Cardiac septum (tissue), 1 donor: Measurements from ENCODE around the gene NIBAN1. TPM values are rescaled to one million over a fixed set of nuclear protein-coding genes. Genes with fewer than 3 reads are reported as not detected.
"Not testable (repeated sequence)": the region's sequence is repeated elsewhere in the genome, so short reads cannot be mapped to it uniquely, and the experiment has no call there.

Experiments used
- DNase-seq: peaks from one replicate; pipeline ENCODE4 v3.0.0-alpha.2; 2020; ENCODE audit warnings: low spot score
- intact Hi-C: fragments of 100-400 bp; cut with DNase I; formaldehyde crosslinking; loops from one replicate; pipeline ENCODE4 v1.14.0; 2022
- long read RNA-seq: library from polyadenylated mRNA; unstranded; transcript quantifications from one replicate; pipeline ENCODE4 v2.0.0, GENCODE V29; 2021
- total RNA-seq: library from RNA; stranded (reverse); fragmentation: NEBNext Ultra II Directional; extraction: Animal tissue kit (Norgen Biotek cat#: 25700); gene quantifications from one replicate; pipeline ENCODE4 v1.2.1, GENCODE V29; 2021
- donor health status: DM: no; HTN: no; CAD: no.

NIBAN1 gene, protein sequence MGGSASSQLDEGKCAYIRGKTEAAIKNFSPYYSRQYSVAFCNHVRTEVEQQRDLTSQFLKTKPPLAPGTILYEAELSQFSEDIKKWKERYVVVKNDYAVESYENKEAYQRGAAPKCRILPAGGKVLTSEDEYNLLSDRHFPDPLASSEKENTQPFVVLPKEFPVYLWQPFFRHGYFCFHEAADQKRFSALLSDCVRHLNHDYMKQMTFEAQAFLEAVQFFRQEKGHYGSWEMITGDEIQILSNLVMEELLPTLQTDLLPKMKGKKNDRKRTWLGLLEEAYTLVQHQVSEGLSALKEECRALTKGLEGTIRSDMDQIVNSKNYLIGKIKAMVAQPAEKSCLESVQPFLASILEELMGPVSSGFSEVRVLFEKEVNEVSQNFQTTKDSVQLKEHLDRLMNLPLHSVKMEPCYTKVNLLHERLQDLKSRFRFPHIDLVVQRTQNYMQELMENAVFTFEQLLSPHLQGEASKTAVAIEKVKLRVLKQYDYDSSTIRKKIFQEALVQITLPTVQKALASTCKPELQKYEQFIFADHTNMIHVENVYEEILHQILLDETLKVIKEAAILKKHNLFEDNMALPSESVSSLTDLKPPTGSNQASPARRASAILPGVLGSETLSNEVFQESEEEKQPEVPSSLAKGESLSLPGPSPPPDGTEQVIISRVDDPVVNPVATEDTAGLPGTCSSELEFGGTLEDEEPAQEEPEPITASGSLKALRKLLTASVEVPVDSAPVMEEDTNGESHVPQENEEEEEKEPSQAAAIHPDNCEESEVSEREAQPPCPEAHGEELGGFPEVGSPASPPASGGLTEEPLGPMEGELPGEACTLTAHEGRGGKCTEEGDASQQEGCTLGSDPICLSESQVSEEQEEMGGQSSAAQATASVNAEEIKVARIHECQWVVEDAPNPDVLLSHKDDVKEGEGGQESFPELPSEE
- 351 TPM for total RNA-seq
- long read RNA-seq, full-length matches to known transcripts: 149 of 461 reads
- long read RNA-seq, partial matches to known transcripts: 33 of 461 reads
- long read RNA-seq, other reads (novel, unspliced or antisense): 279 of 461 reads

DNA sequence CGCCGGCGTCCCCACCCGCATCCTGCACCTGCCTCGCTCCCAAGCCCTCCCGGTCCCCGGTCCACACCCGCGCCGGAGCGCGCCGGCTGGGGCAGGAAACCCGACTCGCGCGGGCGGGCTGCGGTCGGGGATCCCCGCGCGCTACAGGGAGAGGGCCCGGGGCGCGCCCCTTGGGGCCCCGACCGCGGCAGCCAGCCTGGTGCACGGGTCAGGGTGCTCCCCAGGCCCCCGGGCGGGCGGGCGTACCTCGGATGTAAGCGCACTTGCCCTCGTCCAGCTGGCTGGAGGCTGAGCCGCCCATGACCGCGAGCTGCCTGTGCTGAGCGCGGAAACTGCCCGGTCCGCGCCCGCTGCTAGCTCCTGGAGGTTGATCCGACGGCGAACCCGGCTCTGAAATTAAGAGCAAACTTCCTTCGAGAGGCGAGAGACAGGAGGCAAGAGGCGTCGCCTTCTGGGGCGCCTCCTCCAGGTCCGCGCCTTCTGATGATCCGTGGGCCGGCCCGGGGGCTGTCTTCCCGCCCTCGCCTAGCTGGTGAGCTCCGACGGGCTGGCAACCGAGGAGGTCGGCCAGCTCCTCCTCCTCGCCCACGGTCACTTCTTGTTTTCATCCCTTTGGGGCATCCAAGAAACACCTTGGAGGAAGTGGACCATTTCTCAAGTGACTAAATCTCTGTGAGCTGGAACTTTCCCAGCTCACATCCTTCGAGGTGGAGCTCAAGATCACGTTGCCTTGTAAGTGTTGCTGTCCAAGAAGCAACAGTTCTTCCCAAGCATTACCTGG, at the start of gene NIBAN1:
Gene NIBAN1, minus strand, starts transcription at position 453 of the 781 bp plus-strand sequence. Its CDS starts 152 bp downstream, at position 301.
- intact Hi-C loops: loop anchor here (5.0 kb wide), 1 partner anchor 183 kb away; the partner anchor contains the start of genes SWT1 and TRMT1L
- peak; percentile 93 for DNase-seq

DNA sequence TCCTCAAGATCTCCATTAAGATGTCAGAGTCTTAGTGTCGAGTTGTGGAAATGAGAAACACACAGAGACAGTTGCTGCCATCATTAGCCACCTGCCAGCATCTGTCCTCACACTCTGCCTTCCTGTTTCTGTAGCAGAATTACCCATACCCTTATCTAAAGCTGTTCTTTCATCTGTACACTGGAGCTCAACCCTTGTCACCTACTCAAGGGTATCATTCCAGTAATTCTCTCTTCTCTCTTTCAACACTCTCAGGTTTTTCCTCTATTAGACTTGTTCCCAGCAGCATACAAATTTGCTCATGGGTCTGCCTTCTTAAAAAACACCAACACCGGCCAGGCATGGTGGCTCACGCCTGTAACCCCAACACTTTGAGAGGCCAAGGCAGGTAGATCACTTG, 43.7 kb upstream of the NIBAN1 start:
- no peak for DNase-seq
- intact Hi-C loops: no loop called here

DNA sequence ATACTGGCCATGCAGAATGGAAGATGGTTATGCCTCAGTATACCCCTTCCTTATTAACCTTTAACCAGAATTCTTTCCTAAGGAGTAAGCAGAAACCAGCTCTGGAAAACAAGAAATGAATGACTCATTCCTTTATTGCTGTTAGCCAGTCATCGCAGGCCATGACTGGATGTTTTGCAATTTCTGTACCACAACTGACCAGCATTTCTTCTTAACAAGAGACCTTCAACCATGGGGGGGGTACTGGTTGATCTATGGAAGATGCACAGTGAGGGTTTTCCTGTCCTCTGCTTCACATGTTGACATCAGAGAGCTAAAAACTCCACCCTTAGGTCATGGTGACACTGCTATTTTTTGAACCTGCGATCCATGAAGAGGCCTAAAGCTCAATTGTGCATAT, 43.0 kb upstream of the NIBAN1 start:
- intact Hi-C loops: no loop called here
- DNase-seq: no peak

DNA sequence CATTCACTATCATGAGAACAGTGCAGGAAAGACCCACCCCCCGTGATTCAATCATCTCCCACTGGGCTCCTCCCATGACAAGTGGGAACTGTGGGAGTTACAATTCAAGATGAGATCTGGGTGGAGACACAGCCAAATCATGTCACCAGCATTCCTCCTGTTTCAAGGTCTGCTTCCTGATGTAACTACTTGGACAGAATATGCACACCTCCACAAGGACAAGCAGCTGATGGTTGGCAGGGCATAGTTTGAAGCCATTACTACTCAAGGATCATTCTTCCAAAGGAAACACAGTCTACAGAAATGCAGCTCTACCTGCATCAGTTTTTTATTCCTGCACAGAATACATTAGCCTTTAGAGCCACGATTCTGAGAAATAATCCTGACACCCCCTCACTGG, 42.6 kb upstream of the NIBAN1 start:
- intact Hi-C loops: no loop called here
- no peak for DNase-seq

DNA sequence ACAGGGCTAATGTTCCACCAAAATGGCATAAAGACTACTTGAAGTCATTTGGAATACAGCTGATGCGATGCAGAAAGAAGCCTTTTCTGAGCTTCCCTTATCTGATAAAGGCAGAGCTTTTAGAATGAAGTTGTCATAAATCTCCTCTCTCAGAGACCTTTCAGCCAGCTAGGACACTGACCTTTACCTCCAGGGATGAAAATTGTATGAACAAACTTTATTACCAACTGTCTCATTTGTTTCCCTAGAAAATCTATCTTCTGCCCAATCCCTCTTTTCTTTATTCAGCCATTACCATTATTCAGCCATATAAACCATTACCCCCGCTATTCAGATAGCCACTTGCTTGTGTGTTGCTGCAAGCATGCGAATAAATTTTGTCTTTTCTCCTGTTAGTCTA, 41.3 kb upstream of the NIBAN1 start:
- DNase-seq: no peak

DNA sequence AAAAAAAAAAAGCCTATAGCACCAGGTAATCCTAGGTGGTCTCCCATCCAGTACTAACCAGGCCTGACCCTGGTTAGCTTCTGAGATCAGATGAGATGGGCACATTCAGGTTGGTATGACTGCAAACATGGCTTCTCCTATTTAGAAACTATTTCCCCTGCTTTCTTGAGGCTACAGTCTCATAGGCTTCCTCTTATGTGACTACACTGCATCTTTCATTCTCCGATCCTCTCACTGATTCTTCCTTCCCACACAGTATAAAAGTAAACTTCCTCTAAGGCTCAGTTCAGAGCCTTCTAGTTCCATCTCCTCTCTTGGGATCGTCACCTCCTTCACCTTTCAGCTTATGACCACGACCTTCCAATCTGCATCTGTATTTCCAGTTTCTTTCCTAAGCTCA, 40.6 kb upstream of the NIBAN1 start:
- DNase-seq: no peak
- intact Hi-C loops: no loop called here

More for the DNA sequence above, 41.3 kb upstream of the NIBAN1 start:
- intact Hi-C loops: no loop called here

DNA sequence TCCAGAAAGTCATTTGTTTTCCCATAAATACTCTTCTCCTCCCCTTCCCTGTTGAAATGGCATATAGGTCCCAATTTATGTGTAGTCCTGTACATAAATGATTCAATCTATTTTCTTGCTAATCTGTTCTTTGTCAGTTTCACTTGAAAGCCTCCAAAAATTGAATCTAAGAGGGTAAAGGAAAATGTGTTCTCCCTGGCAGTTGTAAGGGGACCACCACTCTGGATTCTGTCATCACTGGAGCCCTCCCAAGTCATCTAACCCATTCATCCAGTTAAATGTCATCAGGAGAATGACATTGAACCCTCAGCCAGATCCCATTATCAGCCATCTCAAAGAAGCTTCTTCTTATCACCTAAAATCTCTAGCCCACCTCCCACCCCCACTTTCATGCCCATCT, 36.1 kb upstream of the NIBAN1 start:
- intact Hi-C loops: no loop called here
- no peak for DNase-seq

DNA sequence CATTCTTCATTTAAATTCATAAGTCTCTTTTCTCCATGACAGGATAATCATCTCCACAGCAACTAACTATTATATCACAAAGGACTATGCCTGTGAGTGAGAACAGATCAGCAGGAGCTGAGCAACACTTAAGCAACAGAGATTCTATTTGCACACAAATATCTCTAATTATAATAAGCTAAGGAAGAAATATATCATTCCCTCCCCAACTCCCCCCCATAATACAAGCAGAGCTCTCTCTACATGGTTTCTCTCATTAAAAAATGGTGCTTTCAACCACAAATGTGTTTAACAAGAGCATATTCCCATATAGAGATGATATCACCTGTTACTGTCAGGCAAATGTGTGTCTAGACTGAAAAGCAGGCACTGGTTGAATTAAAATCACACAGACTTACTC, 34.5 kb upstream of the NIBAN1 start:
- intact Hi-C loops: no loop called here
- DNase-seq: no peak

DNA sequence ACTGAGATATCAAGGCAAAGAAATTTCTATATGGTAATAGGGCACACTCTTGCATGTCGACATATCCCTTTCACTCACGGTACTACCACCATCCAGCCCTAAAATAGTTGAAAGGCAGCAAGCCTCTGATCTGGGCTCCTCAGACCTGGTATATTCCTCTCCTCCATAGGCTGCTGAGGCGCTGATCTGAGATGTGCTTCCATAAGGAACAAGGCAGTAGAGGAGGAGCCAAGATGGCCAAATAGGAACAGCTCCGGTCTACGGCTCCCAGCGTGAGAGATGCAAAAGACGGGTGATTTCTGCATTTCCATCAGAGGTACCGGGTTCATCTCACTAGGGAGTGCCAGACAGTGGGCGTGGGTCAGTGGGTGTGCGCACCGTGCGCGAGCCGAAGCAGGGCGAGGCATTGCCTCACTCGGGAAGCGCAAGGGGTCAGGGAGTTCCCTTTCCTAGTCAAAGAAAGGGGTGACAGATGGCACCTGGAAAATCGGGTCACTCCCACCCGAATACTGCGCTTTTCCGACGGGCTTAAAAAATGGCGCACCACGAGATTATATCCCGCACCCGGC, 27.1 kb upstream of the NIBAN1 start:
- DNase-seq, intact Hi-C loops: not testable (repeated sequence)

DNA sequence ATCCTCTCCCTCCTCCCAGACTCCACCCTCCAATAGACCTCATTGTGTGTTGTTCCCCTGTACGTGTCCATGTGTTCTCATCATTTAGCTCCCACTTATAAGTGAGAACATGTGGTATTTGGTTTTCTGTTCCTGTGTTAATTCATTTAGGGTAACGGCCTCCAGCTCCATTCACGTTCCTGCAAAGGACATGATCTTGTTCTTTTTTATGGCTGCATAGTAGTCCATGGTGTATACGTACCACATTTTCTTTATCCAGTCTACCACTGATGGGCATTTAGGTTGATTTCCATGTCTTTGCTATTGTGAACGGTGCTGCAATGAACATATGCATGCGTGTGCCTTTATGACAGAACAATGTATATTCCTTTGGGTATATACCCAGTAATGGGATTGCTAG, 25.7 kb upstream of the NIBAN1 start:
- intact Hi-C loops: not testable (repeated sequence)

DNA sequence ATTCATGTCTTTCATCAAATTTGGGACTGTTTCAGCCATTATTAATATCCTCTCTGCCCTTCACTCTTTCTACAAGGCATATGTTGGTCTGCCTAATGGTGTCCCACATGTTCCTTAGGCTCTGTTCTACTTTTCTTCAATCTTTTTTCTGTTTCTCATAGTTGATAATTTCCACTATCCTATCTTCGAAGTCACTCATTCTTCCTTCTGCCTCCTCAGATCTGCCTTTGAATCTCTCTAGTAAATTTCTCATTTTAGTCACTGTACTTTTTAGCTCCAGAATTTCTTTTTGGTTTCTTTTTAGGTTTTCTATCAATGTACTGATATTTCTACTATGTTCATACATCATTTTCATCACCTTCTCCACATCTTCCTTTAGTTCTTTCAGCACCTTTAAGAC, 20.0 kb upstream of the NIBAN1 start:
- no peak for DNase-seq
- intact Hi-C loops: no loop called here

More for the DNA sequence above, 25.7 kb upstream of the NIBAN1 start:
- not testable (repeated sequence) for DNase-seq

DNA sequence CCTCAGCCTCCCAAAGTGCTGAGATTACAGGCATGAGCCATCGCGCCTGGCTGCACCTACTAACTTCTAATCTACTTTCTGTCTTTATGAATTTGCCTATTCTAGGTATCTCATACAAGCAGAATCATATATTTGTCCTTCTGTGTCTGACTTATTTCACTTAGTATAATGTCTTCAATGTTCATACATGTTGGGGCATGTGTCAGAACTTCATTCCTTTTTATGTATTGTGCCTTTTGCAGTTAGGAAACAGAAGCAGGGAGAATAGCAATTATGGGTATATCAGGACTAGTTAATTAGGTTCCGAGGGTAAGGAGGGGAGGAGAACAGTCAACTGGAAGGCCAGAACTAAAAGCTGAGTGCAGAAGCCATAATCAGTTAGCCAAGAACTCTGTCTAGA, 18.0 kb upstream of the NIBAN1 start:
- intact Hi-C loops: no loop called here
- DNase-seq: no peak

DNA sequence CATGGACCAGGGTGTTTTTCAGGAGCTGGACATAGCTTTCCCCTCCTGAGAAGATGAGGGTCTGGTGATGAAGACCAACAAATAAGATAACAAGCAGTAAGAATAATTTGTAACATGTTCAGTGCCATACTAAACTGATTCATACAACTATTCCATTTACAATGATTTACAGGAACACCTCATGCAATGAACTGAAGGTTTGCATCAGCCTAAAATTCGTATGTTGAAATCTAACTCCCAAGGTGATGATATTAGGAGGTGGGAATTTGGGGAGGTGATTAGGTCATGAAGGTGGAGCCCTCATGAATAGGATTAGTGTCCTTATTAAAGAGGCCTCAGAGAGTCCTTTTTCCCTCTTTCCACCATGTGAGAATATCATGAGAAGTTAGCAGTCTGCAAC, 15.9 kb upstream of the NIBAN1 start:
- DNase-seq: no peak
- intact Hi-C loops: no loop called here

DNA sequence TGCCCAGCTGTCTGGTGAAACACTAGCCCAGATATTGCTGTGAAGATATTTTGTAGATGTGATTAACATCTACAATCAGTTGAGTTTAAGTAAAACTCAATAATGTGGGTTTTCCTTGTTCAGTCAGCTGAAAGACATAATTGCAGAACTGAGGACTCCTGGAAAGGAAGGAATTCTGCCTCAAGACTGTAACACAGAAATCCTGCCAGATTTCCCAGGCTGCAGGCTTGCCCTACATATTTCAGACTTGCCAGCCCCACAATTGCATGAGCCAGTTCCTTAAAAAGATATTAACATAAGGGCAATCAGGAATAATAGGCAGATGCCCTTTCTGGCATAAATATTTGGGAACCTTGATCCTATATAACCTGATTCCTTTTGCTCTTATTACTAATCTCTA, 14.2 kb upstream of the NIBAN1 start:
- no peak for DNase-seq
- intact Hi-C loops: loop anchor here (5.0 kb wide), 1 partner anchor 184 kb away; no protein-coding TSS in a partner anchor

DNA sequence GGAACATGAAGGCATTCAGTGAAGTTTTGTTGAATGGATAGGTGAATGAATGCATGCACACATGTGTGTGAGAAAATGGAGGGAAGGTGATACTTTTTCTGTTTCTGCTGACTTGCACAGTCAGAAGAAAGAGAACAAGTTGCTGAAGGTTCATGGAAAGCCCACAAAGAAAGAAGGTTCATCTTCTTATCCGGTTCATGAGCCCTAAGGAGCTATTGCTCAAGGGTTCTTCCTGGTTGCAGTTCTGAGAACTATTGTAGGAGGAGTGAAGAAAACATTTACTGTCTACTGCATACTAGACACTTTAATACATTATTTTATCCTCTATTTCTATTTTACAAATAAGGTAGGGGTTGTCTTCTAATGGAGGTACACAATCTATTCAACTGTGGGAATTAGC, 13.4 kb upstream of the NIBAN1 start:
- DNase-seq: no peak
- intact Hi-C loops: loop anchor here (5.0 kb wide), 1 partner anchor 185 kb away; no protein-coding TSS in a partner anchor

DNA sequence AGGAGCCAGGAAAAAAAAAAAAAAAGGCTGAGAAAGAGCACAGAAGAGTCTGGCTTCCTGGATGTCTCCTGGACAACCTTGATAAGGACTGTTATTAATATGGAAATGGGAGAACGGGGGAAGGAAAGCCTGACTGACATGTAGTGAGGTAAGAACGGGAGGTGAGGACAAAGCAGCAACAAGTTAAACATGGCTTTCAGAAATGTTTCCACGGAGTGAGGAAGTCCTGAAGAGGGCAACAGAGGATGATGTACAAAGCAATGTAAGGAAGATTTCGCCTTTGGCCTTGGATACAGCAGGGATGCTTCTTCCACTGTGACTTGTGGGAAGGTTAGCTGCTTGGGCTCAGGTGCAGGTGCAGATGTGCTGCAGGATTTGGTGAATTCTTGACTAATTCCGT, 11.9 kb upstream of the NIBAN1 start:
- DNase-seq: no peak
- intact Hi-C loops: loop anchor here (5.0 kb wide), 1 partner anchor 186 kb away; no protein-coding TSS in a partner anchor

DNA sequence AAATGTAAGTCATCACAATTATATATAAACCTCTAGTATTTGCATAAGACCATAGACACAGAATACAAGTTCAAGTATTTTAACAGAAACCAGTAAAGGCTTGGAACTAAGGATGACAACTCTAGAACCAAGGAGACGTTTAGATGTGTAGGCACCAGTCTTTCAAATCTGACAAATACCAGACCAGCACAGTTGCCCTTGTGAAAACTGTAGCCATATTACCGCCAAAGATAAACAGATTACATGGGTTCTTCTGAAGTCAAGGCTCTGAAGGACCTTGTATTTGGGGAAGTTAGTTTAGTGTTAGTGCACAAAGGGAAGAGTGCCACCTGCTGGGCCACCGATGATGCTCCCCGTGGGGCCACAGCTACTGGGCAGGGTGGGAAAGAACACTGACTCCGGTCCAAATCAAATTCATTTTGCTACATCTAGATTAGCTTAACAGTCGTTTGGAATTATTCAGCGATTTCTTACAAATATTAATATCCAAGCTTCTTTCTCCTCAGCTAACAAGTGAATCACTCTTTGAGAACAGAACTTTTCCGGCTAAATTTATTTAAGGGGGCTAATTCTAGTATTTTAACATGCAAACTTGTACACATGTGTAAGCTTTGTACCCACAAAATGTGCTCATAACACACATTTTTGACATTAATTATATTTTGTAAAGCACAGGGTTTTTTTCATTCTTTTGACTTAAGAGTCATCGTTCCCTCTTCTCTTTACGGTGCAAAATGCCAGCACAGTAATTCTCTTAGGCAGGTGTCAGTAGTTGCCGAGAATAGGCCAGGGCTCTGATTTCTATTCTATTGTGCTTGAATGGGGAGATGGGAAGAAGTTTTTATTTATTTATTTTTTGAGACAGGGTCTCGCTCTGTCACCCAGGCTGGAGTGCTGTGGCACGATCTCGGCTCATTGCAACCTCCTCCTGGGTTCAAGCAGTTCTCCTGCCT, 8.0 kb upstream of the NIBAN1 start:
- intact Hi-C loops: loop anchor here (1.0 kb wide), 1 partner anchor 177 kb away; no protein-coding TSS in a partner anchor
- peak; percentile 90 for DNase-seq

DNA sequence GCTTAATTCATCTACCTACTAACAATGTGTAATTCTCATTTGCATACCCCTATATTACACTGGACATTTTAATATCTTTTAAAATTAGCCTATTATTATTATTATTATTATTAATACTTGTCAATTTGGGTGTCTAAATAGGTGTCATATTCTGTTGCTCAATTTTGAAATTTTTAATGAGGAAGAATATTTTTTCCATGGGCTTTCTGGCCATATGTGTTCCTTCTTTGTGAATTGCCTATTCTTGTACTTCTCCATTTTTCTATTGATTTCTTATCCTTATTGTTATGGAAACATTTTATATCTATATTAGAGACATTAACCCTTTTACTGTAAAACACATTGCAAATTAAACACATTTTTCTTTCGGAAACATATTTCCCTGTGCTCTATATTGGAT, 6.4 kb upstream of the NIBAN1 start:
- intact Hi-C loops: no loop called here
- DNase-seq: no peak
